ENCODE results near the gene CD226.
"Not testable (repeated sequence)": the region's sequence is repeated elsewhere in the genome, so short reads cannot be mapped to it uniquely, and the experiment has no call there.

CD226 gene

DNA sequence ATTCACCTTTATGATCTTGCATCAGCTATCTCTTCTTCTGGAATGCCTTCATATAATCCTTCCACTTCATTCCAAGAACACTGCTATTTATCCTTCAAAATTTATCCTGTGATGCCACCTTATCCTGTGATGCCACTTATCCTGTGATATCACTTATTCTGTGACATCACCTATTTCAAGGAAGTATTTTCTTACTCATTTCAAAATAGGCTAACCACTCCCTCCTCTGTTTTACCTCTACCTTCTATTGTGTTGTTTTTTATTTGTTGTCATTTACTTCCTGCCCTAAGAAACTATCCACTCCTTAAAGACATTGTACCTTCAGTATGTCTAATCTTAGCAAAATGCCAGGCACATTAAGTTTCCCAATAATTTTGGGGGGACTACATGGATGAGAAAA is 38.8 kb downstream of the CD226 start:
- no peak for DNase-seq (ENCODE audit: low read depth)

DNA sequence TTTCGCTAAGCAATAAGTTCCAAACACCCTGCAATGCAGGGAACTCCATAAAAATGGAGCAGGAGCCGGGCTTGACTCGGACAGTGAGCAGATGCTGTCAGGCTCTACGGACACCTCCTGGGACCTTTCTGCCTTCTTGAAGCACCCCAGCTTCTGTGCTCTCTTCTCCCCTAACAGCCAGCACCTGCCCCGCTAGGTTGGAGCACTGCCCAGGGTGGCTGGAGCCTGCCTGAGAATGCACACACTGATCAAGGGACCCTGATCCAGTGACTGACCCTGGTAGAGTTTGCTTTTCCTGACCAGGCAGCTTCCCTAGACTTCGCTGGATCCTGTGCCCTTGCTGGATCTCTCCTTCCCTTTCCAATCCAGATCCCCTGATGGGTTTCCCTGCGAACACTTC is 40.9 kb downstream of the CD226 start:
- DNase-seq (ENCODE audit: low read depth), result no peak

DNA sequence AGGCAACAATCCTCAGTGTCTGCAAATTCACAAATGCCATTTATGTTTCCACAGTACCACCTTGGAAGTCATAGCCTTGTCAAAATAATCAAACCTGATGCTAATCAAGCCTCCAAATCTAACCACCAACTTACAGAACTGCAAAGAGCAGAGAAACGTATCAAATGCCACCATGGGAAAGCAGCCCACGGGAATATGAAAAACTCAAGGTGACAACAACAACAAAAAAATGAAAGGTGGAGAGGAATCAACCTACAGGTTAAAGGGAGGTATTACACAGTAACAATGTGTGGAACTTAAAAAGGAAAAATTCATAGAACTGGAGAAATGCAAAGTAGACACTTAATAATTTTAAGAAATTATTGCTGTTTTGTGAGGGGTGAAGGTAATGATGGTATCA is 46.7 kb downstream of the CD226 start:
- no peak for DNase-seq (ENCODE audit: low read depth)

DNA sequence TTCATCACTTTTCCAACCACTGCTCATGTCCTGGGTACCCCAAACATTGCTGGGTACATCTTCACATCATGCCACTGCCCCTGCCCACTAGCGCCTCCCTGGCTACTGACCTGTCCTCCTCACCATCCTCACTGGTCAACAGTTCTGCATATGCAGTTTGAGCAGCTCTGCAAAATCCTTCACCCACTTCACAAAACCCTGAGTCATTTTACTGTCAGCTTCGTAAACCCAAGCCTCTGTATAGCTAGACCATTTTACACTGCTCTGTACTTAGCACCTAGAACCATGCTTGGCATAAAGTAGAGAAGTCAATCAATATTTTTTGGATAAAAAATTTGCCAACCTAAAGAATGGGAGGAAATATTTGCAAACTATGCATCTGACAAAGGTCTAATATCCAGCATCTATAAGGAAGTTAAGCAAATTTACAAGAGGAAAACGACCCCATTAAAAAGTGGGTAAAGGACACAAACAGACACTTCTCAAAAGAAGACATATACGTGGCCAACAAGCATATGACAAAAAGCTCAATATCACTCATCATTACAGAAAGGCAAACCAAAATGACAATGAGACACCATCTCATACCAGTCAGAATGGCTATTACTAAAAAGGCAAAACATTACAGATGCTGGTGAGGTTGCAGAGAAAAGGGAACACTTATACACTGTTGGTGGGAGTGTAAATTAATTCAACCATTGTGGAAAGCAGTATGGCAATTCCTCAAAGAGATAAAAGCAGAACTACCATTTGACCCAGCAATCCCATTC is 48.3 kb downstream of the CD226 start:
- DNase-seq (ENCODE audit: low read depth), result not testable (repeated sequence)

DNA sequence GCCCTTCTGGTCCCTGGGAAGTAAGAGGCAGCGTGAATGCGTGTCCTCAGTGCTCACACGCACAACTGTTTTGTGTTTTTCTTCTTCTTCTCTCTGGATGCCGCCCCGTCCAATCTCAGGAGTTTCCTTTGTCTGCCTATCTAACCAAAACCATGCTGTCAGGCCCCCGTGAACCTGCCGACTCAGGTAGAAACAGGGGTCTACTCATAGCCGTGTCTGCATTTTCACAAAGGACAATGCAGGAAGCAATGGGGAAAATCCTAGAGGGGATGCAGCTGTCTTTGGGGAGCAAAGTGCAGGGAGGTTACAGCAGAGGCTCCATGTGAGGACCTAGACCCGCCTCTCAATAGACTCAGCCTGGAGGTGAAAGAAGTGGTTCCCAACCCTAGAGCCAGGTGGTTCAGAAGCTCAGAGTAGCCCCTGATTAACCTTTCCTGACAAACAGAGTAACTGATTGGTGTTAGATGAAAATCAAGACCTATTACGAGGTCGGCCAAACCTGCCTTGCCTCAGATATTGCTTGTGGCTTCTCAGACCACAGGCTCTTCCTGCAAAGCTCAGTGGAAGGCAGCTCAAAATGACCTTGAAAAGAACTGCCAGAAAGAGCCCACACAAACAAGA is 49.3 kb downstream of the CD226 start:
- DNase-seq (ENCODE audit: low read depth), result peak; percentile 49

DNA sequence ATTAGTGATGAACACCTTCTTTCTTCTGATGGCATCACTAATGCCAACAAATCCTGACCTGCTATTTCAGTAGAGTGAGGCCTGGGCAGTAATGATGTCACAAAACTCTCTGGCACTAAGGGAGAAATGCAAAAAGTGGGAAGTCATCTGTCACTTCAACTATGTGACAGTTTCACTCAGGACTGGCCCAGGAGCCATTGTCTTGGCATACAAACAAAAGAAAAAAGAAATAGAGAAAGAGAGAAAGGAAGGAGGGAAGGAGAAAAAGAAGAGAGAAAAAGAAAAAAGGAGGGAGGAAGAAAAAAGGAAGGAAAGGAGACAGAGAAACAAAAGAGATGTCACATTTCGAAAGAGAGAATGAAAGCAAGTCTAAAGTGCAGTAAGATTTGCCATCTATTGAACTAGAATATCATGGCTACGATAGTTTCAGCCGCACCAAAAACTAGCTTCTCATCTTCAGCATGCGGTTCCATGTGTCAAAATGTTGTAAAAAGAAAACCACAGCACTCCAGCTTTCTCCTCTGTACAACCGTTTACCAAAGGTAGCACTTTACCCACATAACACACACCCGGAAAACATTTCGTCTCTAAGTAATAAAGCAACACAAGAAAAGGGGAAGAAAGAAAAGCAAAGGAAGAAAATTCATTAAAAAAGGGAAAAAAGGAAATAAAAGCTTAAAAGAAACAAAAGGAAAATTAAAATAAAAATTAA is 50.1 kb downstream of the CD226 start:
- no peak for DNase-seq (ENCODE audit: low read depth)

DNA sequence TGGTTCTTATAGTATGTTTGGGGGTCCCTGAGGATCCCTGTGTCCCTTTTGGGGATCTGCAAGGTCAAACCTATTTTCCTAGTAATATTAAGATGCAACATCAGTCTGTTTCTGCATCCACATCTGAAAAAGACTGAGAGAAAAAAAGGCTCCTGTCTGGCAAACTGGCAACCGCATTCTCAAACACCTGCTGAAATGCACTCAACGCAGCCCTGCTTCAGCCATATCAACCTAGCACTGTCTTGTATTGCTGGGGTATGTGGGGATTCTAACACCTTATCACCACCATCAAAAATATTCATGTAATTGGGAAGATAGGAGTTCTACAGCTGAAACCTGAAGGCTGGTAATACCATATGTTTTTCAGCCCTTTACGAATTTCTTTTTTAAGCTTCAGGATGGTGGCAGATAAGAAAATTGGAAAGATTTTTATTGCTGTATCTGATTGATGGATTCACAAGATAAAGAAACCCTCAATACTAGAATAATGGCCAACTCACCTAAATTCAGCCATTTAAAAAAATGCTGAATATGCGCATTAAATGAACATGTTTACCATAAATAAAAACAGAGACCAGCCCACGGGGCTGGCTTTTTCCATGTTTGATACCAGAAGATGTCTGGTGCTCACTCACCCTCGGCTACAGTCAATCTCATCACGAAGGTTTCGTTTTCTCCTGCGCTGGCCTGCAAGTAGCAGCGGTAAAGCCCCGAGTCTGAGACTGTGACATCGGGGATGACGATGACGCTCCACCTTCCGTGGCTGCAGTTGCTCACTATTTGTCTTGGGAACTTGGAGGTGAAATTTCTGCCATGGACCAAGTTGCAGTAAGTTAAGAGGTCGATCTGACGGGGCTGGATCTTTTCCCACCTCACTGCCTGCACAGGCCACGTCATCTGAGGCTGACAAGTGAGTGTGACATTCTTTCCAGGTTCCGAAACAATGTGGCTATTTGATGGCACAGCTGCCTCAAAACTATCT is 52.3 kb downstream of the CD226 start:
- no peak for DNase-seq (ENCODE audit: low read depth)

DNA sequence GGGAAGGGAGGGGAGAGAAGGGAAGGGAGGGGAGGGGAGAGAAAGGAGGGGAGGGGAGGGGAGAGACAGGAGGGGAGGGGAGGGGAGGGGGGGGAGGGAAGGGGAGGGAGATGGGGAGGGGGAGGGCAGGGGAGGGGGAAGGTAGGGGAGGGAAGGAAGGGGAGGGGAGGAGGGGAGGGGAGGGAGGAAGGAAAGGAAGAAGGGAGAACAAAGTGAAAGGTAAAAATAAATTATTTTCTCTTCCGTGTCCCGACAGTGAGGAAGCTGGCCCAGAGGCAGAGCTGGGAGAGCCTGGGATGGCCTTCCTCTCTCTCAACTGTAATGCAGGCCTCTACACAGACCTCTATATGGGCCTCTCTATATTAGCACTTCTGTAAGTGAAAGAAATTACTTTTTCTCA is 53.2 kb downstream of the CD226 start:
- DNase-seq (ENCODE audit: low read depth), result no peak

DNA sequence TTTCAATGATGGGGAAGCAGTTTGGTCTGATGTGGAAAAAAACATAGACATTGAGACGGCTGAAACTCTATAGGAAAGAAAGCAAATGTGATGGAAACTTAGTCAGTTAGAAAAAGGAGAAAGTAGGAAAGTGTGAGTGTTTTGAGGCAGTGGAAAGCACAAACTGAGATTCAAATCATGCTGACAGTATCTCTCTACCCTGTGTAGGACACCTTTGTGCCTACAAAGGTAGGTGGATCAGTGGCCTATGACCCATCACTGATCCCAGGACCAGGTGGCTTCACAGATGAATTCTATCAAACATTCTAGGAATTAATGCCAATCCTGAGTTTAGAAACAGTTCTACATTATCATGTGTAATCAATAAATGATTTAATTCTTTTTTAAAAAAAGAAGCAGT is 57.1 kb downstream of the CD226 start:
- DNase-seq (ENCODE audit: low read depth), result no peak

DNA sequence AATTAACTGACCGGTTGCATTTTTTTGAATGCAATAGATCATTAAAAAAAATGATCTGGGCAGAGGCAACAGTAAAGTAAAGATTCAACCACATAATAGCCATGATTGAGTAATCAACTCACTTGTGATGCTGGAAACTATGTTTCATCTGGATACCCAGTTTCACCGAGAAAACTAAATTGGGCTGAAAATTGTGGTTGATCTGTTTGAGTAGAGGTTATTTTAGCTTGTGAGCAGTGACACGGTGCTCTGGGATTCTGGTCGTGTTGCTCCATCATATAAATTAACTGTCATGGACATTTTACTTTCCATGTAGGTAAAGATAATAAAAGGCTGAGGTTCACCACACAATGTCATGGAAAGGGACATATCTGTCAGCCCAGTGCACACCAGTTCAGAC is 58.7 kb downstream of the CD226 start:
- DNase-seq (ENCODE audit: low read depth), result no peak

DNA sequence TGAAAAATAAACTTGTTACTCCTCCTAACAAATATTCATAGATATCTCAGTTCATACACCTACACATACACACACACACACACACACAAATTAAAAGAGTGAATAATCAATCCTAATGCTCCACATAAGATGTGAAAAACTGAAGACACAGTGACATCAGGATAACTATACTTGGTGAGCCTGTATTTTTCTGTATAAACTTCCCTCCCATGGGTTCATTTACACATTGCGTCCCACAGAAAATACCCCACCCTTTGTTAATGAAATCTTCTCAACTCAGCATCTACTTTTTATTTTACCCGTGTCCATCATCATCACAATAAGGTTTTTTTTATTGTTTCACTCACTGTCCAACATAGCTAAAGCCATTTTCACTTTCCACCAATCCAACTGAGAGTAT is 60.4 kb downstream of the CD226 start:
- DNase-seq (ENCODE audit: low read depth), result no peak

DNA sequence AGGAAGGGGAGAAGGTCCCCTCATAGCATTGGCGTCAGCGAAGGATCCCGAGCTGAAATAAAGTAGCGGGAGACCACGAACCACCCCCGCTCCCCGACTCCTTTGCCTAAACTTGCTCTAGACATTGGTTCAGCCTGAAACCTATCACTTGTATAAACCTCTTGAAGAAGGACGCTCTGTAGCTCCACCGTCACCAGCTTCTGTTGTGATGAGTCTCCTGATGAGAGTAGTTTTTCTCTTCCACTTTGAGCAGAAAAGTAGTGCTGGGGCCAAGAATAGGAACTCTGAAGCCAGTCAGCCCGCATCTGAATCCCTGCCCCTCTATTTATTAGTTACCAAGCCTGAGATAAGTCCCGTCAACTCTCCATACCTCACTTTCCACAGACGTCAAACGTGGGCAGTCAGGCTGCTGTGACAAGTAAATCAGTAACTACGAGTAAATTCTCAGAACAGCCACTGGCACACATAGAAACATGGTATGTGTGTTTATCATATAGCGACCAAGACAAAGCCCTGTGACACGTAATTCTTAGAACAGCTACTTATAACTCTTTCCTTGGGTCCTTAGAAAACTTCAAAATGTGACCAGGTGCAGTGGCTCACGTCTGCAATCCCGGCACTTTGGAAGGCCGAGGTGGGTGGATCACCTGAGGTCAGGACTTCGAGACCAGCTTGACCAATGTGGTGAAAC is 61.7 kb downstream of the CD226 start:
- no peak for DNase-seq (ENCODE audit: low read depth)

DNA sequence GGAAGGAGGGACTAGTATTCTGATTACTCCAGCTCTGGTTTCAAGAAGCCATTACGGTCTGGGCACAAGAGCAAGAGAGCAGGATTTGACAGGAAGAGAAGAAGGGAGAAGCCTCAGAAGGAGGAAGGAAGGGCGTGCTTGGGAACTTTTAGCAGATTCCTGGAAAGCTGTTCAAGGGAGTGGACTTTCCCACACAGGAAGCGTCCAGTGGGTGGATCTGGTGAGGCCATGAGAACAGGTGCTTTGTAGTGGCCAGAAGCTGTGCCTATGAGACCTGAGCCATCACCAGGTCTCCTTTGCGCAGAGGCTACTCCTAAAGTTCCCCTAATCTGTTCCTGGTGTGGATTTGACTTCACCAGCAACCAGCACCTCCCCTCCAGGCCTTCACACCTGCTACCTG is 62.3 kb downstream of the CD226 start:
- DNase-seq (ENCODE audit: low read depth), result no peak

DNA sequence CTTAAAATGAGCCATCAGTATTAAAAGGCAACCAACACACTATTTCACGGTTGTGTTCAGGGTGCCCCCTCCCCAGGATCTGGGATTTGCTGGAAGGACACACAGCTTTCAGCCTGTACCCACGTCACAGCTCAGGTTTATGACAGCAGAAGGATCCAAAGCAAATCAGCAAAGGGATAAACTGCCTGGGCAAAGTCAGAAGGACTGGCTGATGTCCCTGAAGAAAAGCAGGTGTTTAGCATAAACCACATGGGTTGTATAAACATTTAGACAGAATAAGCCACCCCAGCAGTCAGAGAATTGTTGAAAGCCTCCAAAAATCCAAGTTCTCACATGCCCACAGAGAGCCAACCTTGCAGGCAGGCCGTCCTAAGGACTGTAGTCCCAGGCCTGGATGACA is 63.9 kb downstream of the CD226 start:
- DNase-seq (ENCODE audit: low read depth), result no peak

DNA sequence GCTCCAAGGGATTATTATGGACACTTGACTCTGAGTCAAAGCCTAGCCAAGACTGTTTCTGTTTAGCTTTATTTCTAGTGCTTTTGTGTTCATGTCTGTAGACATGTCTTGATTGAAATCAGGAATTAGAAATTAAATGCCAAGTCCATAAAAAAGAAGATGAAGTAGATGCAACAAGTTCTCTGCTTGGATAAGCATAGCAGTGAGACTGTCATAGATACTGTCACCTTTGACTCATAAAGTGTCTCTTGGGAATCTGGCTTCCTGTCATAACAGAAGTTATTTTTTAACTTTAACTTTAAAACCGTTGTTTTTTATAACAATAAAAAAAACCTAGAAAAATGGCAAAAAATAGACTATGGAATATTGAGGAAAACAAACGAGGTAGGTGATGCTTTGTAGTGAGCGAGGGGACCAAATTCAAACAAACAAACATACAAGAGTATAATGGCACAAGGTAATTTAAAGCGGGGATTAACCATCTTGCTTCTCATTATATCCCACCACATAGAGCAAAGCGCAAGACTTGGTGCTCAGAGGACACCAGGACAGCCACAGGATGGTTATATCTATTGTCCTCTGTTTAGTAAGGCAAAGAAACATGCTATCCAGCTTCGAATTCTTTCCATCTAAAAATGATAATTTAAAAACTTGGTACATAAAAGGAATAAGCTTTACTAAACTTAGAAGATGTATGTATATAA is 64.6 kb downstream of the CD226 start:
- no peak for DNase-seq (ENCODE audit: low read depth)

DNA sequence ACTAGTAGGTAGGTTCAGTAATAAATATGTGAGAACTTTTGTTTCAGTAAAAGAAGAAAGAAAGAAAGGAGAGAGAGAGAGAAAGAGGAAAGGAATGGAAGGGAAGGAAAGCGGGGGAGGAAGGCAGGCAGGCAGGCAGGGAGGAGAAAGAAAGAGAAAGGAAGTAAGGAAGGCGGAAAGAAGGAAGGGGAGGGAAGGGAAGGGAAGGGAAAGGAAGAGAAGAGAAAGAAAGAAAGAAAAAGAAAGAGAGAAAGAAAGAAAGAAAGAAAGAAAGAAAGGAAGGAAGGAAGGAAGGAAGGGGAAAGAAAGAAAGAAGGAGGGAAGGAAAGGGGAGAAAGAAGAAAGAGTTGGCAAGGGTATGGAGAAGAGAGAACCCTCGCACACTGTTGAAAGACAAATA is 67.6 kb downstream of the CD226 start:
- DNase-seq (ENCODE audit: low read depth), result no peak

DNA sequence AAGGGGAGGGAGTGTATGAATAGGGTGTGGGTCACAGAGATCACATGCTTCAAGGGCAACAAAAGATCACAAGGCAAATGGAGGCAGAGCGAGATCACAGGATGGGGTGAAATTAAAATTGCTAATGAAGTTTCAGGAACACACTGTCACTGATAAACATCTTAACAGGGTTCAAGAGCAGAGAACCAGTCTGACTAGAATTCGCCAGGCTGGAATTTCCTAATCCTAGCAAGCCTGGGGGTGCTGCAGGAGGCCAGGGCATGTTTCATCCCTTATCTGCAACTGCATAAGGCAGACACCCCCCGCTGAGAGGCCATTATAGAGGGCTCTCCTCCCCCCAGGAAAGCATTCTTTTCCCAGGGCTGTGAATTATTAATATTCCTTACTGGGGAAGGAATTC is 68.6 kb downstream of the CD226 start:
- DNase-seq (ENCODE audit: low read depth), result not testable (repeated sequence)

DNA sequence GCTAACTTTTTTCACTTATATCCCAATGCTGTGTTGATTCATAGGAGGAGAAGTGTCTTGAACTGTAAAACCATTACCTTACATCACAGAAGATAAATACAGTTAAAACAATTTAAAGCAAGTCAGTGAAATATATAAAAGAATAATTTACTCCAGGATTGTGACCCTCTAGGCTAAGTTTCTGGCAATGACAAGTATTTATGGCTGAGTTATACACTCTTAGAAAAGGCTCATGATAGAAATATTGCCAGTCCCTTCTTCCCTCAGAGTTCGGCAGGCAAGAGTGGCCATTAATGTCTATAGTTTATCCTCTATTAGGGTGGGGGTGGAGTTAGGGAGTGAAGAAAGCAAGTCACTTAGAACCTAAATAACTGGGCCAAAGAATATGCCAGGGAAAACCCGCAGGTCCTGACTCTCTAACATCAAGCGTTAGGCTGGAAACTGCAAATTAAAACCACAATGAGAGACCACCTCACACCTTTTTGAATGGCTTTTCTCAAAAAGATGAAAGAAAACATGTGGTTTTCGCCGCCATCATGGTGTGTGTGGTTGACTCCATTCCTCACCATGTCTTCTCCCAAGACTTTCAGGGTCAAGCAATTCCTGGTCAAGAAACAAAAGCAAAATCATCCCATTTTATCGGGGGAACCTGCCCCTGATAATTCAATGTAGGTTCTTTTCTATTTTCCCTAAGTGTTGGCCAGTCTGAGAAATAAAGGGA is 69.3 kb downstream of the CD226 start:
- DNase-seq (ENCODE audit: low read depth), result no peak

DNA sequence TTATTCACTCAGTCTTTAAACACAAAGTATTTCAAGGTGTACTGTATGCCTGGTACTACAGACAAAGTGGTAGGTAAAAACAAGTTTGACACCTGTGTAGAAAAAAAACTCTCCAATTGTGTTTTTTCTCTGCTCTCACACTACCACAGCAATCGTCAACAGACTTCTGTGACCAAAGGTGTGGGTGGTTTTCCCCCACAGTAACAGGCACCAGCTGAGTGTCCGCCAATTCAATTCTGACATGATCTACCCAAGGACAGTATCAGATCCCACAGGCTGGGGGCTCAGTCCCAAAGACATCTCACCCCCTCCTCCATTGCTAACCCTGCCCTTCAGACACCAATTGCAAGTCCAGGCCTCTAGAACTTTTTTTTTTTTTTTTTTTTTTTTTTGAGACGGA is 71.2 kb downstream of the CD226 start:
- DNase-seq (ENCODE audit: low read depth), result no peak

DNA sequence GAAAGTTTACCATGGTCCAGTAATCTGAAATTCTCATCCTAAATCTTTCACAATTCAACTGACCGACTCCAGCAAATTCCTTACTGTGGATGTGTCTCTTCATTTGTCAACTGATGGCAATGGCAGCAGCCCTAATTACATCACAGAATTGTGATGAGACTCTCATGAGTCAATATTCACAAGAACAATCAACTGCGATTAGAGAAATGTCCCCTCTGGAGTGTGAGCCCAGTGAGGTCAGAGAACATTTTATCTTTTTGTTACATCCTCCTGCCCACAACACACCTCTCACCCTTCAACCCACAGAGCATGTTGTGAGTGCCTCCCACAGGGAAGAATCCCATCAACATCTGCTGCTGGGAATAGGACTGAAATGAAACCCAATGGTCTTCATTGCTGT is 73.6 kb downstream of the CD226 start:
- DNase-seq (ENCODE audit: low read depth), result peak; percentile 8
